GM21367 (cell line): ENCODE data around the gene C1orf174.

Source experiments
- ATAC-seq: cut with Tn5 transposase; IDR thresholded peaks from one replicate; pipeline ENCODE4 v1.9.1; 2021; ENCODE audit not compliant: unreplicated experiment

Gene C1orf174

GRCh38 chr1:3896396-3897000 lies 3.6 kb downstream of the C1orf174 start:
- no peak for ATAC-seq

- ATAC-seq = no peak
Measured at GRCh38 chr1:3895951-3896325, 4.1 kb downstream of the C1orf174 start.

- no peak for ATAC-seq
Measured at GRCh38 chr1:3895279-3895950, 4.7 kb downstream of the C1orf174 start.

GRCh38 chr1:3894626-3895278 lies 5.3 kb downstream of the C1orf174 start:
- ATAC-seq = no peak

GRCh38 chr1:3893190-3893589 lies 6.9 kb downstream of the C1orf174 start:
- ATAC-seq = no peak

- no peak for ATAC-seq
Measured at GRCh38 chr1:3892748-3893147, 7.3 kb downstream of the C1orf174 start.

GRCh38 chr1:3891329-3891865 lies 8.7 kb downstream of the C1orf174 start:
- no peak for ATAC-seq

GRCh38 chr1:3890389-3891328 lies 9.4 kb downstream of the C1orf174 start:
- ATAC-seq = no peak

- no peak for ATAC-seq
Measured at GRCh38 chr1:3889936-3890335, 10.1 kb downstream of the C1orf174 start.

GRCh38 chr1:3888301-3888700 lies 11.8 kb downstream of the C1orf174 start:
- no peak for ATAC-seq

GRCh38 chr1:3886691-3887090 lies 13.4 kb downstream of the C1orf174 start:
- ATAC-seq = no peak

GRCh38 chr1:3886106-3886670 lies 13.9 kb downstream of the C1orf174 start:
- ATAC-seq = no peak

- ATAC-seq = no peak
Measured at GRCh38 chr1:3885611-3886010, 14.5 kb downstream of the C1orf174 start.

- ATAC-seq = no peak
Measured at GRCh38 chr1:3884966-3885365, 15.1 kb downstream of the C1orf174 start.

GRCh38 chr1:3883194-3883925 lies 16.7 kb downstream of the C1orf174 start:
- no peak for ATAC-seq

- ATAC-seq = no peak
Measured at GRCh38 chr1:3881193-3881480, 18.9 kb downstream of the C1orf174 start.

GRCh38 chr1:3880429-3881192 lies 19.5 kb downstream of the C1orf174 start:
- ATAC-seq = no peak

GRCh38 chr1:3879787-3880428 lies 20.2 kb downstream of the C1orf174 start:
- no peak for ATAC-seq

- no peak for ATAC-seq
Measured at GRCh38 chr1:3879099-3879498, 21.0 kb downstream of the C1orf174 start.
